H1 (cell line): ENCODE data around the gene ERLIN1. TPM values are rescaled to one million over a fixed set of nuclear protein-coding genes. Genes with fewer than 3 reads are reported as not detected.

ENCODE experiments used
- CTCF ChIA-PET: fragments of 300-600 bp; sonication (Branson Sonifier 250); formaldehyde crosslinking; loops from one replicate; lab custom pipeline; 2021; ENCODE audit not compliant: partially characterized antibody; lab: Charles Lee
- POLR2A ChIA-PET: fragments of 300-600 bp; sonication (Branson Sonifier 250); formaldehyde crosslinking; loops from one replicate; lab custom pipeline; 2021; ENCODE audit warnings: inconsistent platforms; ENCODE audit not compliant: partially characterized antibody; lab: Charles Lee
- DNase-seq, 2 experiments: peaks; one replicate each; pipeline versions ENCODE4 v3.0.0 to v3.0.0-alpha.2; 2010 to 2022; ENCODE audit warnings: low spot score in 2 of 2, low read depth in 1 of 2, mixed read lengths in 1 of 2
- FAIRE-seq: peaks from 2 replicates; lab custom pipeline; 2011; peaks lifted over from hg19 to GRCh38; lab: Jason Lieb, UNC
- H2AFZ ChIP-seq: 2 replicates; pipeline ENCODE4 v1.8.1; 2012; ENCODE audit warnings: low read length, inconsistent platforms
- H2AK5ac ChIP-seq: 2 replicates; pipeline ENCODE4 v1.6.1; 2013; ENCODE audit warnings: low read depth, low read length
- H2BK120ac ChIP-seq: replicated peaks from 2 replicates; pipeline ENCODE3; 2013; ENCODE audit warnings: low read depth, low read length, inconsistent platforms
- H2BK12ac ChIP-seq: 2 replicates; pipeline ENCODE4 v1.6.1; 2013; ENCODE audit warnings: low read depth, low read length
- H2BK15ac ChIP-seq: 2 replicates; pipeline ENCODE4 v1.6.1; 2013; ENCODE audit warnings: low read length
- H2BK20ac ChIP-seq: 2 replicates; pipeline ENCODE4 v1.6.1; 2013; ENCODE audit warnings: low read length
- H2BK5ac ChIP-seq: 2 replicates; pipeline ENCODE4 v1.6.1; 2013; ENCODE audit warnings: low read depth, low read length
- H3K14ac ChIP-seq: 2 replicates; pipeline ENCODE4 v1.6.1; 2013; ENCODE audit warnings: inconsistent platforms; ENCODE audit not compliant: insufficient read length
- H3K18ac ChIP-seq: 2 replicates; pipeline ENCODE4 v1.6.1; 2013; ENCODE audit warnings: low read length; ENCODE audit errors: extremely low read depth
- H3K23ac ChIP-seq: 2 replicates; pipeline ENCODE4 v1.6.1; 2013; ENCODE audit warnings: inconsistent platforms; ENCODE audit not compliant: insufficient read length
- H3K23me2 ChIP-seq: 2 replicates; pipeline ENCODE4 v1.6.1; 2013; ENCODE audit warnings: low read depth, low read length
- H3K27ac ChIP-seq: 2 replicates; pipeline ENCODE4 v1.6.1; 2011; ENCODE audit warnings: low read depth, low read length, inconsistent platforms
- H3K27me3 ChIP-seq, 4 experiments: replicated peaks in 1 of 4; 1 replicate in 1 of 4; 2 replicates in 3 of 4; pipeline versions ENCODE4 v1.6.1 to v1.8.1; 2011 to 2013; ENCODE audit warnings: low read length in 3 of 4, mild to moderate bottlenecking in 3 of 4, inconsistent platforms in 2 of 4, mixed read lengths in 2 of 4, moderate library complexity in 1 of 4; ENCODE audit not compliant: control insufficient read depth in 3 of 4, insufficient read depth in 3 of 4; ENCODE audit errors: extremely low read depth in 1 of 4
- H3K36me3 ChIP-seq, 4 experiments: 2 replicates each; pipeline versions ENCODE4 v1.6.1 to v1.8.1; 2011 to 2013; ENCODE audit warnings: mild to moderate bottlenecking in 4 of 4, low read length in 3 of 4, moderate library complexity in 2 of 4, control low read depth in 1 of 4, inconsistent platforms in 1 of 4; ENCODE audit not compliant: insufficient read depth in 4 of 4, control insufficient read depth in 2 of 4
- H3K4ac ChIP-seq: replicated peaks from 2 replicates; pipeline ENCODE3; 2013; ENCODE audit warnings: low read length, low read depth, mixed read lengths, inconsistent platforms; ENCODE audit not compliant: insufficient read length
- H3K4me1 ChIP-seq, 4 experiments: replicated peaks in 1 of 4; 1 replicate in 1 of 4; 2 replicates in 3 of 4; pipeline versions ENCODE4 v1.6.1 to v1.8.1; 2011 to 2013; ENCODE audit warnings: low read length in 3 of 4, inconsistent platforms in 2 of 4, mixed read lengths in 1 of 4; ENCODE audit not compliant: insufficient read depth in 4 of 4, control insufficient read depth in 3 of 4
- H3K4me2 ChIP-seq, 2 experiments: 2 replicates each; pipeline versions ENCODE4 v1.6.1 to v1.8.1; 2011 to 2013; ENCODE audit warnings: low read depth in 2 of 2, low read length in 2 of 2, control low read depth in 1 of 2, inconsistent platforms in 1 of 2, mild to moderate bottlenecking in 1 of 2; ENCODE audit not compliant: insufficient read depth in 1 of 2
- H3K4me3 ChIP-seq, 4 experiments: fragments of 200-600, 300-600 bp in 1 of 4; sonication (generic), shearing (Covaris generic), sonication (Bioruptor Twin) in 1 of 4; 2 replicates each; pipeline versions ENCODE4 v1.5.1 to v1.8.1; 2011 to 2016; ENCODE audit warnings: low read length in 4 of 4, low read depth in 3 of 4, control low read depth in 2 of 4, inconsistent platforms in 2 of 4, mild to moderate bottlenecking in 2 of 4, mixed read lengths in 1 of 4, moderate library complexity in 1 of 4; ENCODE audit not compliant: insufficient read depth in 2 of 4; ENCODE audit errors: extremely low read depth in 1 of 4
- H3K56ac ChIP-seq: replicated peaks from 2 replicates; pipeline ENCODE3; 2013; ENCODE audit warnings: low read depth, mild to moderate bottlenecking, mixed read lengths, low read length, inconsistent platforms; ENCODE audit not compliant: insufficient read length
- H3K79me1 ChIP-seq: 2 replicates; pipeline ENCODE4 v1.6.1; 2013; ENCODE audit warnings: low read depth, low read length, control low read depth
- H3K79me2 ChIP-seq, 2 experiments: 2 replicates each; pipeline versions ENCODE4 v1.6.1 to v1.8.1; 2012 to 2013; ENCODE audit warnings: low read length in 2 of 2, mild to moderate bottlenecking in 2 of 2, inconsistent platforms in 1 of 2; ENCODE audit not compliant: insufficient read depth in 2 of 2, control insufficient read depth in 1 of 2
- H3K9ac ChIP-seq, 4 experiments: replicated peaks in 1 of 4; 1 replicate in 1 of 4; 2 replicates in 3 of 4; pipeline versions ENCODE4 v1.6.1 to v1.8.1; 2011 to 2013; ENCODE audit warnings: low read depth in 3 of 4, low read length in 3 of 4, control low read depth in 2 of 4, mild to moderate bottlenecking in 2 of 4, moderate library complexity in 2 of 4, inconsistent platforms in 1 of 4; ENCODE audit errors: extremely low read depth in 1 of 4
- H3K9me3 ChIP-seq, 2 experiments: 2 replicates each; pipeline versions ENCODE4 v1.6.1 to v1.8.1; 2012 to 2013; ENCODE audit warnings: mild to moderate bottlenecking in 2 of 2, moderate library complexity in 2 of 2, control low read depth in 1 of 2, inconsistent platforms in 1 of 2, low read depth in 1 of 2, low read length in 1 of 2, mixed read lengths in 1 of 2; ENCODE audit not compliant: insufficient read depth in 2 of 2
- H4K20me1 ChIP-seq, 2 experiments: replicated peaks in 1 of 2; 2 replicates each; pipeline versions ENCODE3 to v1.8.1; 2011 to 2013; ENCODE audit warnings: inconsistent platforms in 2 of 2, low read length in 2 of 2, mild to moderate bottlenecking in 1 of 2; ENCODE audit not compliant: insufficient read depth in 2 of 2, control insufficient read depth in 1 of 2
- H4K5ac ChIP-seq: 2 replicates; pipeline ENCODE4 v1.6.1; 2013; ENCODE audit warnings: low read length, low read depth, mixed read lengths, inconsistent platforms; ENCODE audit not compliant: insufficient read length
- H4K8ac ChIP-seq: 2 replicates; pipeline ENCODE4 v1.8.0; 2013; ENCODE audit warnings: mild to moderate bottlenecking, moderate library complexity, low read length, inconsistent platforms; ENCODE audit not compliant: insufficient read depth; ENCODE audit errors: extremely low read depth
- H4K91ac ChIP-seq: replicated peaks from 2 replicates; pipeline ENCODE3; 2013; ENCODE audit warnings: low read length, mixed read lengths, inconsistent platforms; ENCODE audit not compliant: insufficient read length
- ASH2L ChIP-seq: fragments of 200-600, 300-600 bp; sonication (generic); IDR thresholded peaks from one replicate; pipeline ENCODE4 v1.7.1; 2017; ENCODE audit warnings: low read length
- JUN ChIP-seq: IDR thresholded peaks from 2 replicates; pipeline ENCODE4 v1.6.1; 2011; ENCODE audit warnings: low read depth, mild to moderate bottlenecking, improper control_type of control experiment, low read length
- MAX ChIP-seq: IDR thresholded peaks from 2 replicates; pipeline ENCODE4 v1.6.1; 2012; ENCODE audit warnings: inconsistent platforms
- RBBP5 ChIP-seq: IDR thresholded peaks from 2 replicates; pipeline ENCODE4 v1.7.1; 2012; ENCODE audit warnings: low read depth, mild to moderate bottlenecking, inconsistent platforms, low read length, moderate library complexity, borderline replicate concordance
- USF2 ChIP-seq: IDR thresholded peaks from 2 replicates; pipeline ENCODE4 v1.6.1; 2011; ENCODE audit warnings: low read length, improper control_type of control experiment
- WGBS, 2 experiments: shearing (Covaris generic) in 1 of 2; methylation state at CpG; one replicate each; pipeline versions ENCODE4 v1.1.6 to v1.1.7; 2013 to 2015; ENCODE audit warnings: low lambda C conversion rate in 2 of 2, mixed read lengths in 2 of 2, inconsistent platforms in 1 of 2, low coverage in 1 of 2, missing lambda C conversion rate in 1 of 2; ENCODE audit not compliant: insufficient replicate concordance in 2 of 2, insufficient coverage in 1 of 2, insufficient read length in 1 of 2; ENCODE audit errors: extremely low coverage in 1 of 2, missing lambda C conversion rate in 1 of 2; 5-methylcytosine and 5-hydroxymethylcytosine counted together
- polyA plus RNA-seq, 7 experiments: library from polyadenylated mRNA; depleted of rRNA in 3 of 7; stranded (reverse) in 5 of 7; unstranded in 2 of 7; fragments of >200 nt in 5 of 7; fragments of 200-250 nt in 2 of 7; gene quantifications; 1 replicate in 5 of 7; 2 replicates in 1 of 7; 4 replicates in 1 of 7; pipeline versions ENCODE4 v1.2.1 to v1.2.3, GENCODE V29; 2011 to 2013; ENCODE audit warnings: missing spikeins in 2 of 7, mixed read lengths in 2 of 7
- total RNA-seq: library from RNA; stranded (reverse); fragmentation: NEBNext Ultra II Directional; extraction: Animal tissue kit (Norgen Biotek cat#: 25700); gene quantifications from 2 replicates; pipeline ENCODE4 v1.2.1, GENCODE V29; 2021

Gene ERLIN1
- total and polyA plus RNA-seq, 2 of the 8 experiments (the other 6 are each of a cell fraction or from before 2014, with no cell fraction given): 16.5 to 32.0 TPM

- Histone ChIP-seq H3K14ac (no peak overlapping the region), H2BK120ac (no peak overlapping the region), H3K79me1 (no peaks in the 10 kb centered on the region), H4K5ac (no peak overlapping the region), H2BK20ac (no peak overlapping the region), H3K18ac (no peak overlapping the region), H3K4me1 (no peaks in the 10 kb centered on the region), H3K4me2 (no peak overlapping the region), H4K8ac (no peak overlapping the region), H3K79me2 (no peaks in the 10 kb centered on the region), H3K4ac (no peak overlapping the region), H3K23ac (no peak overlapping the region), H3K4me3 (no peak overlapping the region), H3K9me3 (no peaks in the 10 kb centered on the region), H3K27ac (no peak overlapping the region), H2BK12ac (no peak overlapping the region), H3K23me2 (no peaks in the 10 kb centered on the region), H2AFZ (no peak overlapping the region), H3K9ac (no peak overlapping the region), H3K36me3 (peaks cover 4 to 50% (median 25%) of the 10 kb centered on the region in 4 experiments; a peak in 7 of 8 replicates), H2AK5ac (no peak overlapping the region), H2BK15ac (no peak overlapping the region), H3K27me3 (no peaks in the 10 kb centered on the region), H4K91ac (no peak overlapping the region), H4K20me1 (peaks cover 0 to 3% of the 10 kb centered on the region in 2 experiments), H3K56ac (no peak overlapping the region), H2BK5ac (no peak overlapping the region)
- TF ChIP-seq JUN (no peak), RBBP5 (no peak), MAX (no peak), ASH2L (no peak), USF2 (no peak)
- WGBS, 2 experiments: 80% methylated on average over 1 of the region's 1 CpG; no CpG with 5 or more reads in 1 of the 2 experiments
- no peak for DNase-seq
- ChIA-PET CTCF (interaction anchor here (1.1 kb wide), 1 partner anchor 238 kb away, joined by 3 read pairs; no protein-coding TSS in a partner anchor), POLR2A (interaction anchor here (0.7 to 1.3 kb wide), 3 partner anchors 10 to 313 kb away, joined by 3 to 4 read pairs (median 3); no protein-coding TSS in a partner anchor)
- no peak for FAIRE-seq
Measured at GRCh38 chr10:100194711-100195110, 8.9 kb upstream of the ERLIN1 start.
